LHCN-M2 (cell line): ENCODE results near the gene RFT1. TPM values are rescaled to one million over a fixed set of nuclear protein-coding genes. Genes with fewer than 3 reads are reported as not detected.

ENCODE experiments used
- DNase-seq: peaks from one replicate; pipeline ENCODE4 v3.0.0-alpha.2; 2012; ENCODE audit warnings: low read depth
- total RNA-seq: library from RNA; depleted of rRNA; stranded (reverse); fragments of >200 nt; gene quantifications from 2 replicates; pipeline ENCODE4 v1.2.3, GENCODE V29; 2014

The RFT1 gene
- total RNA-seq, 1 experiment from 2014 or later, result 23.2 TPM

GRCh38 chr3:53150247-53151085 is 20.2 kb upstream of the RFT1 start:
- peak; percentile 38 for DNase-seq

GRCh38 chr3:53149699-53150098 is 19.5 kb upstream of the RFT1 start:
- no peak for DNase-seq

- DNase-seq, result no peak
Measured at GRCh38 chr3:53149006-53149690, 18.9 kb upstream of the RFT1 start.

GRCh38 chr3:53147903-53148400 is 17.7 kb upstream of the RFT1 start:
- no peak for DNase-seq

GRCh38 chr3:53147151-53147902 is 17.1 kb upstream of the RFT1 start:
- no peak for DNase-seq

GRCh38 chr3:53146319-53146891 is 16.2 kb upstream of the RFT1 start:
- no peak for DNase-seq

GRCh38 chr3:53145713-53146080 is 15.5 kb upstream of the RFT1 start:
- DNase-seq, result no peak

- DNase-seq, result no peak
Measured at GRCh38 chr3:53144862-53145712, 14.9 kb upstream of the RFT1 start.

- no peak for DNase-seq
Measured at GRCh38 chr3:53144446-53144845, 14.2 kb upstream of the RFT1 start.

- no peak for DNase-seq
Measured at GRCh38 chr3:53142986-53143385, 12.8 kb upstream of the RFT1 start.

- DNase-seq, result peak; percentile 74
Measured at GRCh38 chr3:53140847-53141845, 10.9 kb upstream of the RFT1 start.

GRCh38 chr3:53139906-53140846 is 9.9 kb upstream of the RFT1 start:
- DNase-seq, result no peak

- peak; percentile 29 for DNase-seq
Measured at GRCh38 chr3:53137835-53138446, 7.7 kb upstream of the RFT1 start.

GRCh38 chr3:53137221-53137620 is 7.0 kb upstream of the RFT1 start:
- DNase-seq, result no peak

GRCh38 chr3:53134631-53135232 is 4.5 kb upstream of the RFT1 start:
- DNase-seq, result peak; percentile 62

GRCh38 chr3:53132347-53132746 is 2.1 kb upstream of the RFT1 start:
- DNase-seq, result no peak

- DNase-seq, result no peak
Measured at GRCh38 chr3:53131096-53131495, 861 bp upstream of the RFT1 start.

GRCh38 chr3:53129344-53129743 is 891 bp downstream of the RFT1 start:
- DNase-seq, result no peak
